ENCODE data around the gene KDF1.
"Not testable (repeated sequence)": the region's sequence is repeated elsewhere in the genome, so short reads cannot be mapped to it uniquely, and the experiment has no call there.

Gene KDF1

DNA sequence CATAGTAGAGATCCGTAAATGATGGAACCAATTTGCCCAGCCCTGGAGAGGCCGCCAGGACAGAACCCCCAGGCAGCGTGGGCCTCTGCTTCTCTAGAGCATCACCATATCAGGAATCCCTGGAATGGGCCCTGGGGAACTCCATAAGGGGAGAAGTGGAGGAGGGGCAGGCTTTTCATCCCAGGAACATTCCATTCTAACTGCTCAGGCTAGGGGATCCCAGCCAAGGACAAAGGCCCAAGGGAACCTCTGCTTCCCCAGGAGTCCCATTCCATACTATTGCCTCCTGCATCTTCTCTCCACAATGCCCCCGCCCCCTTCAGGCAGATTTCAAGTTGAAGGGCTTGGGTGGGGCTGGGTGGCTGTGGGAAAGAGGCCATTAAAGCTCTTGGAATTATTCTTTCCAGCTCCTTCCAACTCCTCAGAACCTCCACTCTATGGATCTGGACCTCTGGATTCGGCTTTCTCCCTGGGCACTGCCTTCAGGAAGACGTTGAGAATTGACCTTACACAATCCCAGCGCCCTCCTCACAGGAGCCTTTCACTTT is 39.2 kb upstream of the KDF1 start:
- H3K4me3 Mint-ChIP-seq = no peak overlapping the region

DNA sequence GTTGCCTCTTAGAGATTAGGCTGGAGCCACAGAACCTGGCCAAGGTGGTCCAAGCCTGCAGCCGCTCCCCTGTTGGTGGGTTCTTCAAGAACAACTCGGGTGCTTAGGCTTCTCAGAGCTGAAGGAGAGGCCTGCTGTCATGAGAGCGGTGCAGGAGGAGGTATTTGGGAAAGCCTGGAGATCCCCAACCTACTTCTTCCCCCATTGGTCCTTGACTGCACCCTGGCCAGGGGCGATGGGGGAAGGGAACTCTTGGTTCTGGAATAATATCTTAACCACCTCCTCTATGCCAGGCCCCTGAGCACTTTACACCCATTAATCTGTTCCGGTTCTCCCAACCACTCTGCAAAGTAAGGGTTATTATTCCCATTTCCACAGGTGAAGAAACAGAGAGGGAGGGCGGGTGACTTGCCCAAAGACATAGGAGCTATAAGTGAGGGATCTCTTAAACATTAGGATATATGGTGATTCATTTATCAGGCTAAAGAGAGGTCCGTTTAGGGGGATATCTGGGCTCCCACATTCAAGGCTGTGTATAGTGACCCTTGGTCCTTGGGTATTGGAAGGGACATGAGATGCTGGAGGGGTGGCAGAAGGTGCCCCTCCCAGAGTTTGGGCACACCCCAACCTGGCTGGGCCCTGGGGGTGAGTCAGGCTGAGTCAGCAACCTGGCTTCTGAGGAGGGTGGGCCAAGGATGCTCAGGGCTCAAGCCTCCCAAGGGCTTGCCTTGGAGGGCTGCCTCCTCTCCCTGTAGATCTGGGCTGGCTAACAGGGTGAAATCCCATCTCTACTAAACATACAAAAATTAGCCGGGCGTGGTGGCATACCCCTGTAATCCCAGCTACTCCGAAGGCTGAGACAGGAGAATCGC is 38.4 kb upstream of the KDF1 start:
- Mint-ChIP-seq H3K36me3 (ENCODE audit: low read depth) (no peaks in the 10 kb centered on the region), H3K4me3 (no peak overlapping the region), H3K9me3 (no peaks in the 10 kb centered on the region), H3K27ac (no peak overlapping the region), H3K27me3 (ENCODE audit: low read depth) (peaks cover 38% of the 10 kb centered on the region), H3K4me1 (ENCODE audit: low read depth) (peaks cover 8% of the 10 kb centered on the region)

More for the DNA sequence above, 39.2 kb upstream of the KDF1 start:
- Mint-ChIP-seq H3K9me3 (no peaks in the 10 kb centered on the region), H3K27ac (no peak overlapping the region), H3K36me3 (ENCODE audit: low read depth) (no peaks in the 10 kb centered on the region), H3K4me1 (ENCODE audit: low read depth) (peaks cover 7% of the 10 kb centered on the region), H3K27me3 (ENCODE audit: low read depth) (peaks cover 37% of the 10 kb centered on the region)

GRCh38 chr1:26996665-26997064 is 36.4 kb upstream of the KDF1 start:
- no peaks in the 10 kb centered on the region for H3K36me3 Mint-ChIP-seq (ENCODE audit: low read depth)
- no peaks in the 10 kb centered on the region for H3K9me3 Mint-ChIP-seq
- no peak overlapping the region for H3K27ac Mint-ChIP-seq
- H3K4me1 Mint-ChIP-seq (ENCODE audit: low read depth) = peaks cover 16% of the 10 kb centered on the region
- no peak overlapping the region for H3K4me3 Mint-ChIP-seq
- peaks cover 52% of the 10 kb centered on the region for H3K27me3 Mint-ChIP-seq (ENCODE audit: low read depth)

DNA sequence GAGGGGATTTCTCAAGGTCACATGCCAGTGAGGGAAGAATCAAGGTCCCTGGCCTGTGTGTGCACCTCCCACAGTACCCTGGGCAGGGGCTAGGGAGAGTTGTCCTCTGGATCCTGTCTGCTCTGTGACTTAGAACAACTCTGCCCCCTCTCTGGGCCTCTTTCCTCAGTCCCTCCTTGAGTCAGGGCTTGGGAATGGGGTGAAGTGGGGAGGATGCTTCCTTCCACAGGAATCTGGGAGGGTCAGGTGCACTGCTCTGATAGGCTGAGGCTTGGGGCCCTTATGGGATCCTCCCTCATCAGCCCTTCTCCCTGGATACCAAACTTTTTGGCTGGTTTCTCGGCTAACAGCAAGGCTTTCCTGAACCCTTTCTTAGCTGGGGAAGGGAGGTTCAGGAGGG is 35.8 kb upstream of the KDF1 start:
- Mint-ChIP-seq H3K27ac (no peak overlapping the region), H3K4me3 (no peak overlapping the region), H3K4me1 (ENCODE audit: low read depth) (peaks cover 22% of the 10 kb centered on the region), H3K36me3 (ENCODE audit: low read depth) (no peaks in the 10 kb centered on the region), H3K27me3 (ENCODE audit: low read depth) (peaks cover 59% of the 10 kb centered on the region), H3K9me3 (no peaks in the 10 kb centered on the region)

DNA sequence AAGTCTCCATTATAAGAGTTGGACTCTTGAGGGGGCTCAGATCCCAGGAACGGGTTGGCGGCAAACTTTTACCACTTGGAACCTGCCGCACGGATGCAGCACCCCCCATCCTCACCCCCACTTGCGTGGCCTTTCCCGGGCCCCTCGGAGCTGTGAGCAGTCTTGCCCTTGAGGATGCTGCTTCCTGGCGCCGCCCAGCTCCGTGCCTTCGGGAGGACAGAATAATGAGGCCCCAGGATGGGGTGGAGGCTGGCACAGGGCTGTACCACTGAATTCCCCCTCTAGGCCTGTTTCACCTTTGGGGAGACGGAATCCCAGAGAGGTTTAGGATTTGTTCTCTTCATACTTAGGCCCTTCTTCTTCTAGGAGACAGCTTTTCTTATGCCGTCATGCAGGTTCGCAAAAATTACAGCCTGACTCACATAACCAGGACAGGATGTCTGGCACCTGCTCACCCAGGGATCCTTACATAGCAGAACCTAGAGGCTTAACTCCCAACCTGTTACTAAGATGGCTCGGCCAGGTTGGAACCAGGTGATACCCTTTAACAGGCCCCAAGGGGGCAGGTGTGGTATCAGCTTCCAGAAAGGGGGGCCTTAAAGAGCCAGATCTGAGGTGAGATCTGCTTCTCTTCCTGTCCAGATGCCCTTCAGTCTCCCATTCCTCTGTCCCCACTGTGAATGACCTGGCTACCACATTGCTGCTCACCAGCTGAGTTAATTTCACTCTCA is 34.7 kb upstream of the KDF1 start:
- Mint-ChIP-seq H3K27me3 (ENCODE audit: low read depth) (peaks cover 60% of the 10 kb centered on the region), H3K4me3 (peak overlapping the region; percentile 68), H3K36me3 (ENCODE audit: low read depth) (no peaks in the 10 kb centered on the region), H3K27ac (no peak overlapping the region), H3K4me1 (ENCODE audit: low read depth) (peaks cover 22% of the 10 kb centered on the region), H3K9me3 (no peaks in the 10 kb centered on the region)

DNA sequence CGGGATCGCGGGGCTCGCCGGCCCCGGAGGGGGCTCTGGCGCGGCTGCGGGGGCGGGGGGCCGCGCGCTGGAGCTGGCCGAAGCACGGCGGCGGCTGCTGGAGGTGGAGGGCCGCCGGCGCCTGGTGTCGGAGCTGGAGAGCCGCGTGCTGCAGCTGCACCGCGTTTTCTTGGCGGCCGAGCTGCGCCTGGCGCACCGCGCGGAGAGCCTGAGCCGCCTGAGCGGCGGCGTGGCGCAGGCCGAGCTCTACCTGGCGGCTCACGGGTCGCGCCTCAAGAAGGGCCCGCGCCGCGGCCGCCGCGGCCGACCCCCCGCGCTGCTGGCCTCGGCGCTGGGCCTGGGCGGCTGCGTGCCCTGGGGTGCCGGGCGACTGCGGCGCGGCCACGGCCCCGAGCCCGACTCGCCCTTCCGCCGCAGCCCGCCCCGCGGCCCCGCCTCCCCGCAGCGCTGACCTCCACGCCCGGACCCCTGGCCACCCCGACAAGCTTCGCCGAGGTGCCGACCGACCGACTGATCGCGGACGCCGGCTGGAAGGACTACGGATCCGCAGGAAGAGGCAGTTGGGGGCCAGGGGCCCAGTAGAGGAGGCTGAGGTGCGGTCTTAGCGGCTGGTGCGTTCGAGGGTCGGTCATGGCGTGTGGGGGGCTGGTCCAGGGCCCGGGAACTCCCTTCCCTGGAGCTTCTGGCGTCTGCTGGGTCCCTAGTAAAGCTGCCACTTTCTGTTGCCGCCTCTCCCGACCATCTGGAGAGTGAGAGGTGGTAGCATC is 33.9 kb upstream of the KDF1 start:
- peaks cover 68% of the 10 kb centered on the region for H3K27me3 Mint-ChIP-seq (ENCODE audit: low read depth)
- H3K4me3 Mint-ChIP-seq = peak overlapping the region; percentile 68
- H3K4me1 Mint-ChIP-seq (ENCODE audit: low read depth) = peaks cover 22% of the 10 kb centered on the region
- no peaks in the 10 kb centered on the region for H3K9me3 Mint-ChIP-seq
- H3K27ac Mint-ChIP-seq = no peak overlapping the region
- no peaks in the 10 kb centered on the region for H3K36me3 Mint-ChIP-seq (ENCODE audit: low read depth)

DNA sequence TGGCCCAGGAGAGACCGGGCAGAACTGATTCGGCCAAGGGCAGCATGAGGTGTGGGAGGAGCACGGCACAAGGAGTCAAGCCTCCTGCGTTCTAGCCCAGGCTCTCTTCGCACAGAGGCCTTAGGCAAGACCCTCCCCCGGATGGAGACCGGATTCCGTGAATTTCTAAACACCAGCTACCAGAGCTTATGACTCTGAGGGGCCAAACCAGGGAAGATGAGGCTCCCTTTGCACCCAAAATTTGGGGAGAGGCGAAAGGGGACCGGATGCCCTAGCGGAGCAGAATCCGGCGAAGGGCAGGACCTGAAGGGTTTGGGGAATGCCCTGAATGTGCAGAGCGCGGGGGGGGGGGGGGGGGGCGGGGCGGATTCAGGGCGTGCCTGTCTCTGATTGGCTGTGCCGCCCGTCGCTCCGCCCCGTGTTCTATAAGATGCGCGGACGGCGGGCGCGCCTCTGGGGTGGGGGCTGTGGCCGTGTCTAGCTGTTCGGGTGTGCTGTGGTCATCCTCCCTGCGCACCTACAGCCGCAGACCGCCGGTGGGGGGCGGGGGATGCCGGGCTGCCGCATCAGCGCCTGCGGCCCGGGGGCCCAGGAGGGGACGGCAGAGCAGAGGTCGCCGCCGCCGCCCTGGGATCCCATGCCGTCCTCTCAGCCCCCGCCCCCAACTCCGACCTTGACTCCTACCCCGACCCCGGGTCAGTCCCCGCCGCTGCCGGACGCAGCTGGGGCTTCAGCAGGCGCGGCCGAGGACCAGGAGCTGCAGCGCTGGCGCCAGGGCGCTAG is 33.2 kb upstream of the KDF1 start, which contains the start of gene TRNP1:
TSS of gene TRNP1 (plus strand) at position 456 of the 783 bp plus-strand sequence. CDS start at position 551, 95 bp downstream.
- no peaks in the 10 kb centered on the region for H3K9me3 Mint-ChIP-seq
- H3K27me3 Mint-ChIP-seq (ENCODE audit: low read depth) = peaks cover 69% of the 10 kb centered on the region
- H3K4me3 Mint-ChIP-seq = peak within 1 kb of the TSS; percentile 83
- peak within 1 kb of the TSS; percentile 64 for H3K27ac Mint-ChIP-seq
- no peaks in the 10 kb centered on the region for H3K36me3 Mint-ChIP-seq (ENCODE audit: low read depth)
- peaks cover 22% of the 10 kb centered on the region for H3K4me1 Mint-ChIP-seq (ENCODE audit: low read depth)

DNA sequence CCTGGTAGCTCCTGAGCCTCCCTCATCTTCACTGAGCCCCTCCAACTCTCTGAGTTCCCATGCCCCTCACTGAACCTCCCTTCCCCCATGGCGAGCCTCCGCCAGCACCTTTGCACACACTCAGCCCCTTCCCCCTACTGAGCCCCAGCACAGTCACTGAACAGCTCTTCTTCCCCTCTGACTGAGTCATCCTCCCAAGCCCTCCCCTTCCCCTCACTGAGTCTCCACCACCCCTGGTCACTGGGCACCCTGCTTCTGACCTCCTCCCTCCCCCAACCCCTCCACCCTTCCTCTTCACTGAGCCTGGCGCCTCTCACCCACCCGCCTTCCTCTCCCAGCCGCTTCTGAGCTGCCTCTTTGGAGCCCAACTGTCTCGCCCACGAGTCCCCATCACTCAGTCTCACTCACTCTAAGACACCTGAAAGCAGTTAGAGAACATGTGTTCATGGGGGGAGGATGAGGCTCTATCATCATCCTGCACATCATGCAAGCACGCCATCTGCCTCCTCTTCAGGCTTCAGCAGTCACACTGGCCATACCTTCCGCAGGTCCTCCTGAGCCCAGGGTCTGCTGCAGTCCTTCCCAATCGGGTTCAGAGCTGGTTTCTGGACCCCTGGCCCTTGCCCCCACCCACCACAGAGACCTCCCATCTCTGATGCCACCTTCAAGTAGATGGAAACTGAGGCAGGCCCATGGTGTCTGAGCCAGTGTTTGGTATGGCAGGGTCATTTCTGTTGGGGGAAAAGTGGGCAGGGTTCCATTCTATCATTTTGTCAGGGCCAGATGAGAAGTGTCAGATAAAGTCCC is 31.2 kb upstream of the KDF1 start:
- peaks cover 66% of the 10 kb centered on the region for H3K27me3 Mint-ChIP-seq (ENCODE audit: low read depth)
- no peaks in the 10 kb centered on the region for H3K9me3 Mint-ChIP-seq
- H3K27ac Mint-ChIP-seq = no peak overlapping the region
- H3K4me3 Mint-ChIP-seq = peak overlapping the region; percentile 28
- no peaks in the 10 kb centered on the region for H3K36me3 Mint-ChIP-seq (ENCODE audit: low read depth)
- H3K4me1 Mint-ChIP-seq (ENCODE audit: low read depth) = peaks cover 15% of the 10 kb centered on the region

DNA sequence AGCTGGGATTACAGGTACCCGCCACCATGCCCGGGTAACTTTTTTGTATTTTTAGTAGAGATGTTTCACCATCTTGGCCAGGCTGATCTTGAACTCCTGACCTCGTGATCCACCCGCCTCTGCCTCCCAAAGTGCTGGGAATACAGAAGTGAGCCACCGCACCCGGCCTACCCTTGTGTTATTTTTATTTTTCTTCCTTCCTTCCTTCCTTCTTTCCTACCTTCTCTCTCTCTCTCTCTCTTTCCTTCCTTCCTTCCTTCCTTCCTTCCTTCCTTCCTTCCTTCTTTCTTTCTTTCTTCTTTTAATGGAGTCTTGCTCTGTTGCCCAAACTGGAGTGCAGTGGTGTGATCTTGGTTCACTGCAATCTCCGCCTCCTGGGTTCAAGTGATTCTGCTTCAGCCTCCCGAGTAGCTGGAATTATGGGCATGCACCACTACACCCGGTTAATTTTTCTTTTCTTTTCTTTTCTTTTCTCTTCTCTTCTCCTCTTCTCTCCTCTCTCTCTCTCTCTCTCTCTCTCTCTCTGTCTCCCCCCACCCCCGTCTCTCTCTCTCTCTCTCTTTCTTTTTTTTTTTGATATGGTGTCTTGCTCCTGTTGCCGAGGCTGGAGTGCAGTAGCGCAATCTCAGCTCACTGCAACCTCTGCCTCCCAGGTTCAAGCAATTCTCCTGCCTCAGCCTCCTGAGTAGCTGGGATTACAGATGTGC is 29.3 kb upstream of the KDF1 start:
- not testable (repeated sequence) for H3K9me3 Mint-ChIP-seq; H3K4me3 Mint-ChIP-seq; H3K27ac Mint-ChIP-seq; H3K36me3 Mint-ChIP-seq (ENCODE audit: low read depth)
- Mint-ChIP-seq H3K4me1 (ENCODE audit: low read depth) (peaks cover 15% of the 10 kb centered on the region), H3K27me3 (ENCODE audit: low read depth) (peaks cover 61% of the 10 kb centered on the region)

GRCh38 chr1:26986658-26987057 is 26.4 kb upstream of the KDF1 start:
- Mint-ChIP-seq H3K9me3 (no peaks in the 10 kb centered on the region), H3K4me3 (no peak overlapping the region), H3K27me3 (ENCODE audit: low read depth) (peaks cover 56% of the 10 kb centered on the region), H3K27ac (no peak overlapping the region), H3K4me1 (ENCODE audit: low read depth) (peaks cover 6% of the 10 kb centered on the region), H3K36me3 (ENCODE audit: low read depth) (no peaks in the 10 kb centered on the region)

GRCh38 chr1:26984291-26984690 is 24.0 kb upstream of the KDF1 start:
- no peak overlapping the region for H3K27ac Mint-ChIP-seq
- H3K4me3 Mint-ChIP-seq = no peak overlapping the region
- H3K27me3 Mint-ChIP-seq (ENCODE audit: low read depth) = peaks cover 40% of the 10 kb centered on the region

GRCh38 chr1:26983863-26984262 is 23.6 kb upstream of the KDF1 start:
- Mint-ChIP-seq H3K36me3 (ENCODE audit: low read depth) (no peaks in the 10 kb centered on the region), H3K4me1 (ENCODE audit: low read depth) (no peaks in the 10 kb centered on the region), H3K27me3 (ENCODE audit: low read depth) (peaks cover 38% of the 10 kb centered on the region), H3K4me3 (no peak overlapping the region), H3K27ac (no peak overlapping the region), H3K9me3 (no peaks in the 10 kb centered on the region)

More at GRCh38 chr1:26984291-26984690, 24.0 kb upstream of the KDF1 start:
- Mint-ChIP-seq H3K36me3 (ENCODE audit: low read depth) (no peaks in the 10 kb centered on the region), H3K9me3 (no peaks in the 10 kb centered on the region), H3K4me1 (ENCODE audit: low read depth) (no peaks in the 10 kb centered on the region)
